Thoracic aorta endothelial cell (primary cell): Measurements from ENCODE around the gene HGFAC. TPM values are rescaled to one million over a fixed set of nuclear protein-coding genes. Genes with fewer than 3 reads are reported as not detected.

ENCODE experiments used
- total RNA-seq: library from RNA; depleted of rRNA; stranded (reverse); fragments of >200 nt; gene quantifications from 2 replicates; pipeline ENCODE4 v1.2.3, GENCODE V29; 2012

HGFAC gene
- 0.07 and 0.13 TPM in 2 replicates for total RNA-seq

GRCh38 chr4:3441501-3442459, at the start of gene HGFAC:
Gene HGFAC (plus strand): TSS chr4:3441968. CDS start chr4:3442002, 34 bp downstream.

DNA sequence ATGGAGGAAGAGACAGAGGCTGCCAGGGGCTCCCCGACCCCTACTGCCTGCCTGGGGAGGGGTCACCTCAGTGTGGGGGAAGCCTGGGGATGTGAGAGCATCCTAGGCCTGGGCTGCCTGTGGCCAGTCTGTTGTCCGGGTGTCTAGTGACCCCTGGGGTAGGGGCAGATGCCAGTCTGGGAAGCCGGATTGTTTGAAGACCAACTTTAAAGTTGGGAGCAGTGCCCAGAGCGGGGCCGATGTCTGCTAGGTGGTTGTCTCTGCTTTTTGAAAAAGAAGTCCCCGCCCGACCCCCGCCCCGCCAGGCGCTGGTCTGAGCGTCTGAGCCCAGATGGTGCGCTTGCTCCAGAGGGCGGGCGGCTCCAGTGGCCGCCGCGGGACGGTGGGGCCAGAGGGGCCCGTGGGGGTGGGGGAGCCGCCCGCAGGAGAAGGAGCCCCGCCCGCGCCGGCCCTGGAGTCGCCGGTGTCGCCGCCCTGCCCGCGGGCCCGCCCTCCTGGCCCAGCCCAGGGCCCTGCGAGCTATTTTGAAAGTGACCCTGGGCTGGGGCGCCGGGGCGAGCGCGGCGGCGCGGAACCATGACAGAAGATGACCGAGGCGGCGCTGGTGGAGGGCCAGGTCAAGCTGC, 21.1 kb downstream of the HGFAC start, which contains the start of gene DOK7:
Gene DOK7 (plus strand): TSS at position 517 of the 626 bp plus-strand sequence. CDS start 70 bp downstream, at position 587.

Other genes with a start within 250 kb of the HGFAC start
- 0.36 and 0.53 TPM in 2 replicates for gene MSANTD1, start 192.8 kb upstream of the HGFAC start, total RNA-seq
- gene RGS12, start 148.9 kb upstream of the HGFAC start, total RNA-seq, result 55.5 and 78.7 TPM in 2 replicates
- not detected in 2 replicates for gene DOK7, start 21.3 kb downstream of the HGFAC start, total RNA-seq
- 87.5 and 91.5 TPM in 2 replicates for gene LRPAP1, start 90.5 kb downstream of the HGFAC start, total RNA-seq